Measurements from ENCODE around the gene MVB12B.

Gene MVB12B

DNA sequence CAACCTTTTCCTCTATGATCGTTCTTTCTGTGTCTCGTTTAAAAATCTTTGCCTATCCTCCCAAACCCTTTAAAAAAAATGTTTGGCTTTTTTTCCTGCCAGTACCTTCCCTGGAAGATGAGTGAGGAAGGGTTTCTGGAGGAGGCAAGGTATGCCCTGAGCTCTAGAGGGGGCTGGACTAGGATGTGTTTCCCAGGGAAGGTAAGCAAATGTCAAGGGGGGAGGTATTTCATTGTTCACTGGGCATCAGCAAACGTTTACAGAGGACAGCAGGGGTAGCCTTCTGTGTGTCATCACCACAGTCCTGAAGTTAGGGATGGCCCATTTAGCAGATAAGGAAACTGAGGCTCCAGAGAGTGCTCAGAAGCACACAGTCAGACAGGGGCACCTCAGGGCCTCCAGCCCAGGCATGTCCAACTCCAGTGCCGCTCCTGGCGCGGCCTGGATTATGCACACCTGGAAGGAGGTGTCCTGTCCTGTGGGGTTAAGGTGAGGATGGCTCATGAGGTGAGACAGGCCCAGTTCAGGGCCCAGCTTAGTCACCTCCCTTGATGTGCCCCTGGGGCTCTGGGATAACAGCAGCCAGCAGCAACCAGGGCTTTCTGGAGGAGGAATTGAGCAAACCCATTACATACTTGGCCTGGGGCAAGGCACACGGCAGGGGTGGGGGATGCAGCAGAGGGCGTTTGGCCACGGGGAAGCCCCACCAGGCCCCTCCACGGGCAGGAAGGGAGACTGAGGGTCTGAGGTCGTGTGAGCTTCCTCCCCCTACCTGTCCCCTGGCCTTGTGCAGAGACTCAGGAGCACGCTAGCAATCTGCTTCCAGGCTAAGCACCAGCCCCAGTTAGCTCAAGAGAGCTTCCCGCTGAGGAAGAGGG lies 186.8 kb downstream of the MVB12B start:
- DNase-seq (ENCODE audit: low read depth) = no peak
- no peak overlapping the region for H3K4me3 ChIP-seq (ENCODE audit: control insufficient read depth, low read depth, low read length)
- TF ChIP-seq, protein P1, sequence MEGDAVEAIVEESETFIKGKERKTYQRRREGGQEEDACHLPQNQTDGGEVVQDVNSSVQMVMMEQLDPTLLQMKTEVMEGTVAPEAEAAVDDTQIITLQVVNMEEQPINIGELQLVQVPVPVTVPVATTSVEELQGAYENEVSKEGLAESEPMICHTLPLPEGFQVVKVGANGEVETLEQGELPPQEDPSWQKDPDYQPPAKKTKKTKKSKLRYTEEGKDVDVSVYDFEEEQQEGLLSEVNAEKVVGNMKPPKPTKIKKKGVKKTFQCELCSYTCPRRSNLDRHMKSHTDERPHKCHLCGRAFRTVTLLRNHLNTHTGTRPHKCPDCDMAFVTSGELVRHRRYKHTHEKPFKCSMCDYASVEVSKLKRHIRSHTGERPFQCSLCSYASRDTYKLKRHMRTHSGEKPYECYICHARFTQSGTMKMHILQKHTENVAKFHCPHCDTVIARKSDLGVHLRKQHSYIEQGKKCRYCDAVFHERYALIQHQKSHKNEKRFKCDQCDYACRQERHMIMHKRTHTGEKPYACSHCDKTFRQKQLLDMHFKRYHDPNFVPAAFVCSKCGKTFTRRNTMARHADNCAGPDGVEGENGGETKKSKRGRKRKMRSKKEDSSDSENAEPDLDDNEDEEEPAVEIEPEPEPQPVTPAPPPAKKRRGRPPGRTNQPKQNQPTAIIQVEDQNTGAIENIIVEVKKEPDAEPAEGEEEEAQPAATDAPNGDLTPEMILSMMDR (IDR thresholded peaks at IDR 0.05; ENCODE audit: control insufficient read depth, insufficient read depth, low read depth, low read length, missing control alignments) = no peak

DNA sequence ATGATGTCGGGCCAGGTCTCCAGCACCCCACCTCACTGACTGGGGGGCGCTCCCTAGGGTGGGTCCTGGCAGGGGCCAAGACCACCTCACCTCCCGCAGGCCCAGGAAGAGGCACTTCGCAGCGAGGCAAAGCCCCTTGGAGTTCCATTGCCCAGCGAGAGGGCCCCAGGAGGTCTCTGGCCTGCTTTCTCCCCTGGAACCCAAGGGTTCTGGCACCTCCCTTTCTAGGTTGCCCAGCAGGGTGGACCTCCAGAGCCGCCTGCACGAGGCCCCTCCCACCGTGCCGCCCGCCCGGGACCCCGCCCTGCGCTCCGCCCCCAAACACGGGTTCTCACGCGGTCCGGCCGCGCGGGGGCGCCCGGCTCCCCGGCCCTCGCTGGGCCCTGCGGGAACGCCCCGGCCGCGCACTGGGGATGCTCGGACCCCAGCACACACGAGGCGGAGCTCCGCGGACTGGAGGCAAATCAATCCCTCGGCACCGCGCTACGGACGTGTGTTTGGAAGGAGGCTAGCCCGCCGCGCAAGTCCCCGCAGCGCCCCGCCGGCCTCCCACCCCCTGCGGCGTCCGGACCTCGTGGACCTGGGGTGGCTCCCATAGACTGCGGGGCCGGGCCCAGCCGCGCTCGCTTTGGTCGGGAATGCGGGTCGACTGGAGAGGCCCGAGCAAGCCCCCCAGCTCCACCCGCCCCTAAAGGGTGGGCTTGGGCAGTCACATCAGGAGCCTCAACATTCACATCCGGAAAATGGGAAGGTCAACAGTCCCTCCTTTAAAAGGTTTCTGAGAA lies 187.6 kb downstream of the MVB12B start:
- TF ChIP-seq, protein P1 (IDR thresholded peaks at IDR 0.05; ENCODE audit: control insufficient read depth, insufficient read depth, low read depth, low read length, missing control alignments) = peak; percentile 24
- DNase-seq (ENCODE audit: low read depth) = no peak
- H3K4me3 ChIP-seq (ENCODE audit: control insufficient read depth, low read depth, low read length) = no peak overlapping the region; the same call in 1 of the 2 replicates

DNA sequence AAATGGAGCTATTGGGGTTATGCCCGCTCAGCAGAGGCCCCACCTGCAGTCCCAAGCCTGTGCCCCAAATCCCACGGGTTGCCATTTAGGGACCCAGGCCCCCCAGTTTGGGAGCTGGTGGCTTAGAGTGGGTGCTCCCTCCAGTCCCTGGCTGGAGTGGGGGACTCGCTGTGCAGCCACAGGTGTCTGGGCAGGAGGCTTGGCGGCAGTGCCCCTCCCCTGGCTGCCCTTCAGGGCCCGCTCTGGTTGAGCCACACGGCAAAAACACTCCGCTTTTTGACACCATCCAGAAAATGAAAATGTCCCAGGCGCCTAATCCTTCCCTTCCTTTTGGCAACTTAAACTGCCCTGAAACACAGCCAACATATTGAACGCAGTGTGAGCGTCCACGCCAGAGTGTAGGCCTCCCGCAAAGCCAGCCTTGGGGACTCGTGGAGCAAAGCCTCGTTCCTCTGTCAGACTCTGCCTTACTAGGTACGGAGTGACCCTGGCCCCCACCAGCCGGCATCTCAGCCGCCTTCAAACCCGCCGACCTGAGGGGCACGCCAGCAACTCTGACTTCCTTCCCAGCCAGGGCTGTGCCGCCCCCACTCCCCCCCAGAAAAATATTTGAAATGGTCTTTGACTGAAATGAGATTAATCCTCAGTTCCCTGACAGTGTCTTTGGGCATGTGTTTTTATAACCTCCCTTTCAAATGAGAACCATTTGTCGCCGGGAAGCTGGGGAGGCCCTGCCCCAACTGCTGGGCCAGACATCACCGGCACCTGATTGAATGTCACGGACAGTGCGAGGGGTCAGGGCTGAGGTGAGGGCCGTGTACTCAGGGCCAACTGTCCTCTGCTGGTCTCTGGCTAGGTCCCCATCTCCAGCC lies 188.6 kb downstream of the MVB12B start:
- H3K4me3 ChIP-seq (ENCODE audit: control insufficient read depth, low read depth, low read length) = no peak overlapping the region
- TF ChIP-seq, protein P1 (IDR thresholded peaks at IDR 0.05; ENCODE audit: control insufficient read depth, insufficient read depth, low read depth, low read length, missing control alignments) = no peak
- no peak for DNase-seq (ENCODE audit: low read depth)

GRCh38 chr9:126515873-126516505 lies 189.4 kb downstream of the MVB12B start:
- TF ChIP-seq, protein P1 (IDR thresholded peaks at IDR 0.05; ENCODE audit: control insufficient read depth, insufficient read depth, low read depth, low read length, missing control alignments) = no peak
- no peak overlapping the region for H3K4me3 ChIP-seq (ENCODE audit: control insufficient read depth, low read depth, low read length)
- no peak for DNase-seq (ENCODE audit: low read depth)

DNA sequence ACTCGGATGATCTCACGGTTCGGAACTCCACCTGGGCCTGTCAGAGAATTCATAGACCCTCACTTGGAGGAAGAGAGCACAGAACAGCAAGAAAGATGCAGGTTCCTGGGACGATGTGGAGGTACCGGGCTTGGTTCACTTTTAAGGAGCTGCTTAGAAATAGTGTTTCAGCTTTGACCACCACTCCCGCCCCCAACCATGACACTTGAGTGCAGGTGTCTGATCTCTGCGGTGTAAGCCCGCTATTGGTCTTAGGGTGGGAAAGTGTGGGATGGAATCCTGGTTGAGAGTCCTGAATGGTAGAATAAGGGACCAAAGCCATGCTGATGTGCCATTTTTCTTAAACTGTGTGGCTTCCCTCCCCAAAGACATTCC lies 189.9 kb downstream of the MVB12B start:
- TF ChIP-seq, protein P1 (IDR thresholded peaks at IDR 0.05; ENCODE audit: control insufficient read depth, insufficient read depth, low read depth, low read length, missing control alignments) = no peak
- no peak overlapping the region for H3K4me3 ChIP-seq (ENCODE audit: control insufficient read depth, low read depth, low read length)
- no peak for DNase-seq (ENCODE audit: low read depth)

Data from AG09309 (cell line).